ENCODE data around the gene SLC22A4. TPM values are rescaled to one million over a fixed set of nuclear protein-coding genes. Genes with fewer than 3 reads are reported as not detected.

Gene SLC22A4
- total and polyA plus RNA-seq, 2 of the 8 experiments (the other 6 are each of a cell fraction or from before 2014, with no cell fraction given): 0.45 to 0.60 TPM

GRCh38 chr5:132310141-132310834 lies 16.1 kb downstream of the SLC22A4 start:
- no peak overlapping the region for H2BK5ac ChIP-seq (ENCODE audit: low read depth, low read length)
- CTCF ChIA-PET (ENCODE audit: partially characterized antibody): interaction anchor here (0.7 to 1.9 kb wide), 8 partner anchors 9 to 216 kb away, joined by 3 to 6 read pairs (median 4); no protein-coding TSS in a partner anchor

More at GRCh38 chr5:132310141-132310834, 16.1 kb downstream of the SLC22A4 start:
- no peak overlapping the region for H3K4me3 ChIP-seq (ENCODE audit: extremely low read depth in 1 of 4, insufficient read depth in 2 of 4, low read depth in 3 of 4, low read length in 4 of 4)
- no peak overlapping the region for H4K5ac ChIP-seq (ENCODE audit: insufficient read length, low read depth, low read length)
- no peak overlapping the region for H3K56ac ChIP-seq (replicated peaks; ENCODE audit: insufficient read length, low read depth, low read length)
- H3K79me2 ChIP-seq (ENCODE audit: control insufficient read depth in 1 of 2, insufficient read depth in 2 of 2, low read length in 2 of 2): no peaks in the 10 kb centered on the region
- H3K23ac ChIP-seq (ENCODE audit: insufficient read length): no peak overlapping the region
- no peak overlapping the region for H2BK15ac ChIP-seq (ENCODE audit: low read length)
- no peak overlapping the region for H3K18ac ChIP-seq (ENCODE audit: extremely low read depth, low read length)
- H3K27me3 ChIP-seq (replicated peaks in 1 of 4; ENCODE audit: control insufficient read depth in 3 of 4, extremely low read depth in 1 of 4, insufficient read depth in 3 of 4, low read length in 3 of 4): no peaks in the 10 kb centered on the region; a peak in 1 of 7 replicates
- no peaks in the 10 kb centered on the region for H3K23me2 ChIP-seq (ENCODE audit: low read depth, low read length)
- H4K91ac ChIP-seq (replicated peaks; ENCODE audit: insufficient read length, low read length): no peak overlapping the region
- H3K9me3 ChIP-seq (ENCODE audit: insufficient read depth in 2 of 2, low read depth in 1 of 2, low read length in 1 of 2): no peaks in the 10 kb centered on the region
- DNase-seq (ENCODE audit: low read depth in 1 of 2, low spot score in 2 of 2) (no peak), FAIRE-seq (no peak)
- POLR2A ChIA-PET (ENCODE audit: partially characterized antibody): interaction anchor here (1.0 to 2.2 kb wide), 2 partner anchors 12 to 17 kb away, joined by 3 to 6 read pairs; no protein-coding TSS in a partner anchor
- no peaks in the 10 kb centered on the region for H3K79me1 ChIP-seq (ENCODE audit: low read depth, low read length)
- H3K27ac ChIP-seq (ENCODE audit: low read depth, low read length): no peak overlapping the region
- H2BK12ac ChIP-seq (ENCODE audit: low read depth, low read length): no peak overlapping the region
- H3K9ac ChIP-seq (replicated peaks in 1 of 4; ENCODE audit: extremely low read depth in 1 of 4, low read depth in 3 of 4, low read length in 3 of 4): no peak overlapping the region
- no peak overlapping the region for H3K14ac ChIP-seq (ENCODE audit: insufficient read length)
- TF ChIP-seq MAFK (IDR thresholded peaks at IDR 0.05; ENCODE audit: low read depth, low read length): no peak
- no peak for TF ChIP-seq SP1 (IDR thresholded peaks at IDR 0.05; ENCODE audit: low read depth, low read length)
- TF ChIP-seq FOSL1 (IDR thresholded peaks at IDR 0.05; ENCODE audit: insufficient read depth, low read depth, low read length): no peak
- no peak for TF ChIP-seq HDAC6 (IDR thresholded peaks at IDR 0.05; ENCODE audit: low read depth, low read length)
- TF ChIP-seq CEBPB (IDR thresholded peaks at IDR 0.05; ENCODE audit: low read depth, low read length): no peak
- TF ChIP-seq GABPA (IDR thresholded peaks at IDR 0.05; ENCODE audit: borderline replicate concordance, insufficient read depth, low read length): no peak
- WGBS, 2 experiments (ENCODE audit: extremely low coverage in 1 of 2, insufficient coverage in 1 of 2, insufficient read length in 1 of 2, insufficient replicate concordance in 2 of 2, low coverage in 1 of 2, low lambda C conversion rate in 2 of 2, missing lambda C conversion rate in 1 of 2): 81% methylated on average over 11 of the region's 11 CpGs; no CpG with 5 or more reads in 1 of the 2 experiments
- no peak overlapping the region for H2BK120ac ChIP-seq (replicated peaks; ENCODE audit: low read depth, low read length)
- no peaks in the 10 kb centered on the region for H3K36me3 ChIP-seq (ENCODE audit: control insufficient read depth in 2 of 4, insufficient read depth in 4 of 4, low read length in 3 of 4)
- no peak overlapping the region for H2BK20ac ChIP-seq (ENCODE audit: low read length)
- no peaks in the 10 kb centered on the region for H3K4me1 ChIP-seq (replicated peaks in 1 of 4; ENCODE audit: control insufficient read depth in 3 of 4, insufficient read depth in 4 of 4, low read length in 3 of 4)
- no peak overlapping the region for H3K4ac ChIP-seq (replicated peaks; ENCODE audit: insufficient read length, low read depth, low read length)
- H4K8ac ChIP-seq (ENCODE audit: extremely low read depth, insufficient read depth, low read length): no peak overlapping the region
- H2AK5ac ChIP-seq (ENCODE audit: low read depth, low read length): no peak overlapping the region
- H2AFZ ChIP-seq (ENCODE audit: low read length): no peak overlapping the region
- H4K20me1 ChIP-seq (replicated peaks in 1 of 2; ENCODE audit: control insufficient read depth in 1 of 2, insufficient read depth in 2 of 2, low read length in 2 of 2): no peaks in the 10 kb centered on the region
- H3K4me2 ChIP-seq (ENCODE audit: insufficient read depth in 1 of 2, low read depth in 2 of 2, low read length in 2 of 2): no peak overlapping the region

Measured in H1 (cell line).